ENCODE data around the gene PHLDA1. TPM values are rescaled to one million over a fixed set of nuclear protein-coding genes. Genes with fewer than 3 reads are reported as not detected.
A peak's percentile ranks its signal among the peaks of the same experiment; 100 is the strongest.

Gene PHLDA1
- total RNA-seq (1 to 10 TPM; 8.2 to 8.5 TPM), polyA plus RNA-seq (1 to 10 TPM; 1.3 to 2.3 TPM)

GRCh38 chr12:76031414-76032042 lies at the start of gene PHLDA1:
Gene PHLDA1 (minus strand): TSS chr12:76031776.
- H3K36me3 Mint-ChIP-seq: peaks cover 0 to 7% of the 10 kb centered on the region in 2 donors
- Histone ChIP-seq H3K36me3 (ENCODE audit: insufficient read depth, low read length) (no peaks in the 10 kb centered on the region), H3K4me3 (ENCODE audit: low read length in 2 of 2) (peak within 1 kb of the TSS; percentile 69 to 84), H3K27ac (ENCODE audit: low read depth, low read length) (peak within 1 kb of the TSS; percentile 89), H3K27me3 (ENCODE audit: insufficient read depth, low read length) (no peaks in the 10 kb centered on the region), H3K9me3 (ENCODE audit: control insufficient read depth in 1 of 2, low read length in 2 of 2) (no peaks in the 10 kb centered on the region), H3K4me1 (ENCODE audit: insufficient read depth, low read length) (peaks cover 24% of the 10 kb centered on the region)
- H3K27me3 Mint-ChIP-seq: no peaks in the 10 kb centered on the region
- POLR2A ChIA-PET (ENCODE audit: partially characterized antibody): interaction anchor here (0.6 to 5.5 kb wide), 30 partner anchors 10 to 732 kb away, joined by 3 to 195 read pairs (median 6); partner anchors contain the start of genes BBS10, GLIPR1, GLIPR1L2 and KRR1
- peak within 1 kb of the TSS; percentile 94 to 98 (median 98) for H3K27ac Mint-ChIP-seq
- peaks cover 18 to 45% (median 32%) of the 10 kb centered on the region in 4 donors for H3K4me1 Mint-ChIP-seq
- peak within 1 kb of the TSS; percentile 90 to 98 (median 94) for H3K4me3 Mint-ChIP-seq
- CTCF ChIA-PET (ENCODE audit: partially characterized antibody): interaction anchor here (0.8 to 12.4 kb wide), 20 partner anchors 10 to 548 kb away, joined by 3 to 173 read pairs (median 4); no protein-coding TSS in a partner anchor
- DNase-seq: peak; percentile 88 to 95 (median 91)
- intact Hi-C loops (cut with micrococcal nuclease): loop anchor here (1.0 to 5.0 kb wide), 9 partner anchors 10 to 639 kb away; partner anchors contain the start of genes GLIPR1, GLIPR1L2, KRR1 and NAP1L1
- peaks cover 0 to 2% (median 0%) of the 10 kb centered on the region in 8 donors for H3K9me3 Mint-ChIP-seq

- Histone ChIP-seq H3K27ac (ENCODE audit: low read depth, low read length) (no peak overlapping the region), H3K9me3 (ENCODE audit: control insufficient read depth in 1 of 2, low read length in 2 of 2) (no peaks in the 10 kb centered on the region), H3K36me3 (ENCODE audit: insufficient read depth, low read length) (no peaks in the 10 kb centered on the region), H3K27me3 (ENCODE audit: insufficient read depth, low read length) (no peaks in the 10 kb centered on the region), H3K4me3 (ENCODE audit: low read length in 2 of 2) (no peak overlapping the region), H3K4me1 (ENCODE audit: insufficient read depth, low read length) (peaks cover 69% of the 10 kb centered on the region)
- H3K36me3 Mint-ChIP-seq: peaks cover 24 to 34% of the 10 kb centered on the region in 2 donors
- intact Hi-C loops (cut with micrococcal nuclease): loop anchor here (5.0 to 10.0 kb wide), 3 partner anchors 61 to 1544 kb away; partner anchors contain the start of genes ATXN7L3B and E2F7
- ChIA-PET POLR2A (ENCODE audit: partially characterized antibody) (interaction anchor here (0.5 kb wide), 1 partner anchor 611 kb away, joined by 3 read pairs; no protein-coding TSS in a partner anchor), CTCF (ENCODE audit: partially characterized antibody) (interaction anchor here (1.7 to 2.9 kb wide), 2 partner anchors 11 to 78 kb away, joined by 3 to 7 read pairs; no protein-coding TSS in a partner anchor)
- peak overlapping the region in 2 of 7 donors; percentile 8 to 52 for H3K27ac Mint-ChIP-seq
- no peak for DNase-seq
- peaks cover 0 to 7% (median 0%) of the 10 kb centered on the region in 8 donors for H3K9me3 Mint-ChIP-seq
- peaks cover 0 to 2% of the 10 kb centered on the region in 2 donors for H3K27me3 Mint-ChIP-seq
- peaks cover 48 to 89% (median 65%) of the 10 kb centered on the region in 4 donors for H3K4me1 Mint-ChIP-seq
- peak overlapping the region in 2 of 8 donors; percentile 3 to 55 for H3K4me3 Mint-ChIP-seq
Observed at GRCh38 chr12:76080729-76081415, 49.3 kb upstream of the PHLDA1 start.

DNA sequence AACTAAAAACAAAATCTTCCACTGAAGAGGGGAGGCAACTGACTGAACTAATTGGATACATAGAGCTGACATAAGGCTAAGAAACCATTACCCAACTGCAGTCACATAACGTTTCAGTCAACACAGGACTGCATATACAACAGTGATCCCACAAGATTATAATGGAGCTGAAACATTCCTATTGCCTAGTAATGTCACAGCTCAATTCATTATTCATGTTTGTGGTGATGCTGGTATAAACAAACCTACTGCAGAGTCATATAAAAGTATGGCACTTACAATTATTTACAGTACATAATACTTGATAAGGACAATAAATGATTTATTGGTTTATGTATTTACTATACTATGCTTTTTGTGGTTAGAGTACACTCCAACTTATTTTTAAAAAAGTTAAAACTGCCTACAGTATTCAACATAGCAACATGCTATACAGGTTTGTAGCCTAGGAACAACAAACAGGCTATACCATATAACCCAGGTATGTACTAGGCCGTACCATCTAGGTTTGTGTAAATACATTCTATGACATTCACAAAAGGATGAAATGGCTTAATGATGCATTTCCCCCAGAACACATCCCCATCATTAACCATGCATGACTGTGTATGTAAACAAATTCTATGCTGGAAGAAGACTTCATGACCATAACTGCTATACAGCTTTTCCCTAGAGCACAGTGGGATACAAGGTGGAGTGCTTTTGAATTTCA lies 48.6 kb upstream of the PHLDA1 start:
- intact Hi-C loops (cut with micrococcal nuclease): loop anchor here (5.0 to 10.0 kb wide), 3 partner anchors 62 to 1543 kb away; partner anchors contain the start of genes ATXN7L3B and E2F7
- Mint-ChIP-seq H3K9me3 (peaks cover 0 to 7% (median 0%) of the 10 kb centered on the region in 8 donors), H3K27ac (peak overlapping the region in 2 of 7 donors; percentile 29 to 52), H3K36me3 (peaks cover 24 to 32% of the 10 kb centered on the region in 2 donors), H3K4me1 (peaks cover 45 to 86% (median 61%) of the 10 kb centered on the region in 4 donors), H3K27me3 (peaks cover 0 to 2% of the 10 kb centered on the region in 2 donors), H3K4me3 (peak overlapping the region in 3 of 8 donors; percentile 28 to 40 (median 35))
- ChIA-PET POLR2A (ENCODE audit: partially characterized antibody) (interaction anchor here (0.7 kb wide), 1 partner anchor 275 kb away, joined by 3 read pairs; no protein-coding TSS in a partner anchor), CTCF (ENCODE audit: partially characterized antibody) (interaction anchor here (1.7 kb wide), 1 partner anchor 10 kb away, joined by 3 read pairs; no protein-coding TSS in a partner anchor)
- Histone ChIP-seq H3K36me3 (ENCODE audit: insufficient read depth, low read length) (no peaks in the 10 kb centered on the region), H3K9me3 (ENCODE audit: control insufficient read depth in 1 of 2, low read length in 2 of 2) (no peaks in the 10 kb centered on the region), H3K4me1 (ENCODE audit: insufficient read depth, low read length) (peaks cover 75% of the 10 kb centered on the region), H3K27me3 (ENCODE audit: insufficient read depth, low read length) (no peaks in the 10 kb centered on the region), H3K4me3 (ENCODE audit: low read length in 2 of 2) (no peak overlapping the region), H3K27ac (ENCODE audit: low read depth, low read length) (no peak overlapping the region)
- DNase-seq: no peak

DNA sequence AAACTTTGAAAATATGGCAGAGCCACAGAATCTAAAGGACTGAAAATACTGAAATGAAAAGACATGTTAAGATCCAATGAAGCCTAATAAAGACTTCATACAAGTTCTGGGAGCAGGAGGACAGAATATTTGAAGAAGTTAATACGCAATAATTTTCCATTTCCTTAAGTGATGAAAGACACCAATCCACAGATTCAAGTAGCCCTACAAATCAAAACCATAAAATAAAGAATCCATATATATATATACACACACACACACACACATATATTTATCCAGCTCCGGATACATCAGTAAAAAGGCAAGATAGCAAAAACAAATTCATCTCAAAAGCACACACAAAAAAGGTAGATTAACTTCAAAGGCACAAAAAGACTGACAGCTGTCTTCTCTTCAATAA lies 47.2 kb upstream of the PHLDA1 start:
- no peak for DNase-seq
- H3K27ac ChIP-seq (ENCODE audit: low read depth, low read length): no peak overlapping the region
- H3K27ac Mint-ChIP-seq: no peak overlapping the region
- no peaks in the 10 kb centered on the region for H3K27me3 ChIP-seq (ENCODE audit: insufficient read depth, low read length)
- peak overlapping the region in 4 of 8 donors; percentile 4 to 62 (median 26) for H3K4me3 Mint-ChIP-seq
- H3K4me1 Mint-ChIP-seq: peaks cover 52 to 85% (median 68%) of the 10 kb centered on the region in 4 donors
- no peak overlapping the region for H3K4me3 ChIP-seq (ENCODE audit: low read length in 2 of 2)
- ChIA-PET CTCF (ENCODE audit: partially characterized antibody) (interaction anchor here (1.2 kb wide), 1 partner anchor 47 kb away, joined by 3 read pairs; the partner anchor contains the start of gene PHLDA1), POLR2A (ENCODE audit: partially characterized antibody) (no interaction called here)
- H3K9me3 ChIP-seq (ENCODE audit: control insufficient read depth in 1 of 2, low read length in 2 of 2): no peaks in the 10 kb centered on the region
- intact Hi-C loops (cut with micrococcal nuclease): no loop called here
- H3K4me1 ChIP-seq (ENCODE audit: insufficient read depth, low read length): peaks cover 84% of the 10 kb centered on the region
- no peaks in the 10 kb centered on the region for H3K36me3 ChIP-seq (ENCODE audit: insufficient read depth, low read length)
- H3K9me3 Mint-ChIP-seq: peaks cover 0 to 7% (median 0%) of the 10 kb centered on the region in 8 donors
- peaks cover 24 to 25% of the 10 kb centered on the region in 2 donors for H3K36me3 Mint-ChIP-seq
- H3K27me3 Mint-ChIP-seq: no peaks in the 10 kb centered on the region

- DNase-seq: no peak
- Histone ChIP-seq H3K27me3 (ENCODE audit: insufficient read depth, low read length) (no peaks in the 10 kb centered on the region), H3K4me1 (ENCODE audit: insufficient read depth, low read length) (peaks cover 53% of the 10 kb centered on the region), H3K9me3 (ENCODE audit: control insufficient read depth in 1 of 2, low read length in 2 of 2) (no peaks in the 10 kb centered on the region), H3K4me3 (ENCODE audit: low read length in 2 of 2) (no peak overlapping the region), H3K27ac (ENCODE audit: low read depth, low read length) (no peak overlapping the region), H3K36me3 (ENCODE audit: insufficient read depth, low read length) (peaks cover 7% of the 10 kb centered on the region)
- Mint-ChIP-seq H3K4me1 (peaks cover 51 to 81% (median 66%) of the 10 kb centered on the region in 4 donors), H3K27ac (no peak overlapping the region), H3K27me3 (no peaks in the 10 kb centered on the region), H3K9me3 (peaks cover 0 to 7% (median 0%) of the 10 kb centered on the region in 8 donors), H3K36me3 (peaks cover 48% of the 10 kb centered on the region in 2 donors), H3K4me3 (no peak overlapping the region)
- intact Hi-C loops (cut with micrococcal nuclease): no loop called here
- CTCF ChIA-PET (ENCODE audit: partially characterized antibody): no interaction called here
- POLR2A ChIA-PET (ENCODE audit: partially characterized antibody): no interaction called here
Observed at GRCh38 chr12:76075448-76075847, 43.9 kb upstream of the PHLDA1 start.

GRCh38 chr12:76074701-76075336 lies 43.2 kb upstream of the PHLDA1 start:
- Mint-ChIP-seq H3K4me3 (peak overlapping the region in 1 of 8 donors; percentile 53), H3K4me1 (peaks cover 49 to 79% (median 64%) of the 10 kb centered on the region in 4 donors), H3K9me3 (peaks cover 0 to 7% (median 0%) of the 10 kb centered on the region in 8 donors), H3K27ac (peak overlapping the region in 1 of 7 donors; percentile 29), H3K36me3 (peaks cover 46% of the 10 kb centered on the region in 2 donors), H3K27me3 (no peaks in the 10 kb centered on the region)
- intact Hi-C loops (cut with micrococcal nuclease): no loop called here
- Histone ChIP-seq H3K9me3 (ENCODE audit: control insufficient read depth in 1 of 2, low read length in 2 of 2) (no peaks in the 10 kb centered on the region), H3K27me3 (ENCODE audit: insufficient read depth, low read length) (no peaks in the 10 kb centered on the region), H3K27ac (ENCODE audit: low read depth, low read length) (no peak overlapping the region), H3K4me1 (ENCODE audit: insufficient read depth, low read length) (peaks cover 46% of the 10 kb centered on the region), H3K4me3 (ENCODE audit: low read length in 2 of 2) (no peak overlapping the region), H3K36me3 (ENCODE audit: insufficient read depth, low read length) (peaks cover 7% of the 10 kb centered on the region)
- POLR2A ChIA-PET (ENCODE audit: partially characterized antibody): no interaction called here
- DNase-seq: no peak
- CTCF ChIA-PET (ENCODE audit: partially characterized antibody): interaction anchor here (0.9 kb wide), 1 partner anchor 38 kb away, joined by 3 read pairs; no protein-coding TSS in a partner anchor

Data from CD4-positive, alpha-beta memory T cell (primary cell).